GM12865 (cell line): ENCODE data around the gene NELFE.
"Not testable (repeated sequence)": the region's sequence is repeated elsewhere in the genome, so short reads cannot be mapped to it uniquely, and the experiment has no call there.

Source experiments
- DNase-seq: peaks from one replicate; pipeline ENCODE4 v3.0.0; 2010; ENCODE audit warnings: low read depth
- H3K4me3 ChIP-seq: 2 replicates; pipeline ENCODE4 v1.5.1; 2011; ENCODE audit warnings: mild to moderate bottlenecking, low read depth, low read length, control low read depth
- CTCF ChIP-seq: IDR thresholded peaks from 2 replicates; pipeline ENCODE4 v1.5.1; 2011; ENCODE audit warnings: low read length, control low read depth, low read depth, inconsistent platforms; ENCODE audit not compliant: insufficient read depth; ENCODE audit errors: missing control alignments

Gene NELFE

GRCh38 chr6:31915351-31915750 lies 43.4 kb downstream of the NELFE start:
- no peak for TF ChIP-seq CTCF
- DNase-seq, result no peak
- H3K4me3 ChIP-seq, result no peak overlapping the region

- no peak overlapping the region for H3K4me3 ChIP-seq
- no peak for DNase-seq
- no peak for TF ChIP-seq CTCF
Measured at GRCh38 chr6:31911826-31912585, 46.8 kb downstream of the NELFE start.

- DNase-seq, H3K4me3 ChIP-seq: not testable (repeated sequence)
Measured at GRCh38 chr6:31909298-31909697, 49.5 kb downstream of the NELFE start.

GRCh38 chr6:31908791-31909190 lies 50.0 kb downstream of the NELFE start:
- DNase-seq, result peak; percentile 90
- H3K4me3 ChIP-seq, result no peak overlapping the region
- no peak for TF ChIP-seq CTCF

- not testable (repeated sequence) for H3K4me3 ChIP-seq, DNase-seq
Measured at GRCh38 chr6:31908255-31908654, 50.5 kb downstream of the NELFE start.

- no peak for TF ChIP-seq CTCF
- peak; percentile 40 for DNase-seq
- no peak overlapping the region for H3K4me3 ChIP-seq
Measured at GRCh38 chr6:31907158-31907813, 51.5 kb downstream of the NELFE start.

- not testable (repeated sequence) for DNase-seq, H3K4me3 ChIP-seq
Measured at GRCh38 chr6:31906727-31907126, 52.0 kb downstream of the NELFE start.

GRCh38 chr6:31906122-31906521 lies 52.6 kb downstream of the NELFE start:
- no peak for TF ChIP-seq CTCF
- no peak for DNase-seq
- no peak overlapping the region for H3K4me3 ChIP-seq
